AML-193 (cell line): Measurements from ENCODE around the gene OR1F1.
"Not testable (repeated sequence)": the region's sequence is repeated elsewhere in the genome, so short reads cannot be mapped to it uniquely, and the experiment has no call there.

Source experiments
- DNase-seq, 2 experiments: peaks; one replicate each; lab custom pipeline; 2025; lab: John Stamatoyannopoulos, UW

The OR1F1 gene

GRCh38 chr16:3150346-3151218 lies 37.4 kb upstream of the OR1F1 start:
- DNase-seq: peak; percentile 99 to 100

- no peak for DNase-seq
Measured at GRCh38 chr16:3152027-3152276, 36.1 kb upstream of the OR1F1 start.

GRCh38 chr16:3152277-3152990 lies 35.6 kb upstream of the OR1F1 start:
- DNase-seq: peak; percentile 47 to 53

- DNase-seq: no peak
Measured at GRCh38 chr16:3152991-3153368, 35.0 kb upstream of the OR1F1 start.

- no peak for DNase-seq
Measured at GRCh38 chr16:3155181-3155580, 32.8 kb upstream of the OR1F1 start.

DNA sequence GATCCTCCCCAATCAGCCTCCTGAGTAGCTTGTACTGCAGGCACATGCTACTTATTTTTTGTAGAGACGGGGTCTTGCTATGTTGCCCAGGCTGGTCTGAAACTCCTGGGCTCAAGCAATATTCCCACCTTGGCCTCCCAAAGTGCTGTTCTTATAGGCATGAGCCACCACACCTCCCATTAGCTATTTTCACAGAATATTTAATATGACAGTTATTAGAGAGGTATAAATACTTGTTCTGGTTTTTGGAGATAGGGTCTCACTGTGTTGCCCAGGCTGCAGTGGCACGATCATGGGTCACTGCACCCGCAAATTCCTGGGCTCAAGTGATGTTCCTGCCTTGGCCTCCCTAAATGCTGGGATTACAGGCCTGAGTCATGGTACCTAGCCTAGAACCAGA lies 32.0 kb upstream of the OR1F1 start:
- no peak for DNase-seq

GRCh38 chr16:3157229-3158025 lies 30.6 kb upstream of the OR1F1 start:
- DNase-seq: no peak

DNA sequence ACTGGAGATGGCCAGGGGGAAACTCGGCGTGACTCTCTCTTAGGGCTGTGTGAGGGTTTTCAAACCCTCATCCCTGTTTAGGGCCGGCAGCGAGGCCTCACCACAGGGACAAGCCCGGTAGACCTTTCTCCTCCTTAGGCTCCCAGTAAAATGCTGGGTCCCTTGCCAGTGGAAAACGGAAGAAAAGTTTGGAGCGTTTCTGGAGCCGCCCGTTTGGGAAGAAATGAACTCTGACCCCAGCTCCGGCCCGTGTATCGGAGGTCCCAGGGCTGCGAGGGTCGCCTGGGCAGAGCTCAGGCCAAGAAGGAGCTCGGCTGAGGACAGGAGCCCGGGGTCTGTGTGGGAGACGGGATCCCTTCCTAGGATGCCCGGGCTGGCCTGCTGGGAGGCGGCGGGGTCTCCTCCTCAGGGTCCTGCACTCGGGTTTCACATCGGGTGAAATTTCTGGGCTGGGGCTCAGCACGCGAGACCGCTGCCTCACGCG lies 29.9 kb upstream of the OR1F1 start:
- DNase-seq: no peak

GRCh38 chr16:3158510-3159314 lies 29.3 kb upstream of the OR1F1 start:
- peak; percentile 60 to 61 for DNase-seq

GRCh38 chr16:3161235-3162018 lies 26.6 kb upstream of the OR1F1 start:
- no peak for DNase-seq

GRCh38 chr16:3164121-3164991 lies 23.6 kb upstream of the OR1F1 start:
- no peak for DNase-seq

DNA sequence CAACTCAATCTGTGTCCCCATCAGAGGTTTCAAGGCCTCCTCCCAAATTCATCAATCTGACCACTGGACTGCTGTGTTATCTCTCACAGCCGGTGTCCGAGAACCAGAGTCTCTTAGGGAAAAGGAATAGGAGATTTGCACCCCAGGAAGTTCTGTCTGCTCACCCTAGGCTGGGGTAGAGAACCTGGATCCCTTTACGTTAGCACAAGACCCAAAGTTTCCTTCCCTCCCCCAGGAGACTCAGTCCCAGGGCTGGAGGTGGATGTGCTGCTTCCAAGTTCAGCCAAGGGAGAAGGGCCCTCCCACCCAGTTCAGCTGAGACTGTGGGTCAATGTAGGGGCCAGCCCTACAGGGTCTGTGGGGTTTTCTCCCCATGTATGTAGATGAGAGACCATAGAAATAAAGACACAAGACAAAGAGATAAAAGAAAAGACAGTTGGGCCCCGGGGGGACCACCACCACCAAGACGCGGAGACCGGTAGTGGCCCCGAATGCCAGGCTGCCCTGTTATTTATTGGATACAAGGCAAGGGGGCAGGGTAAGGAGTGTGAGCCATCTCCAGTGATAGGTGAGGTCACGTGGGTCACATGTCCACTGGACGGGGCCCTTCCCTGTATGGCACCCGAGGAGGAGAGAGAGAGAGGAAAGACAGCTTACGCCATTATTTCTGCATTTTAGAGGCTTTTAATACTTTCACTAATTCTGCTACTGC lies 22.7 kb upstream of the OR1F1 start:
- no peak for DNase-seq

GRCh38 chr16:3166505-3166886 lies 21.5 kb upstream of the OR1F1 start:
- no peak for DNase-seq

GRCh38 chr16:3168729-3169128 lies 19.3 kb upstream of the OR1F1 start:
- DNase-seq: not testable (repeated sequence)

DNA sequence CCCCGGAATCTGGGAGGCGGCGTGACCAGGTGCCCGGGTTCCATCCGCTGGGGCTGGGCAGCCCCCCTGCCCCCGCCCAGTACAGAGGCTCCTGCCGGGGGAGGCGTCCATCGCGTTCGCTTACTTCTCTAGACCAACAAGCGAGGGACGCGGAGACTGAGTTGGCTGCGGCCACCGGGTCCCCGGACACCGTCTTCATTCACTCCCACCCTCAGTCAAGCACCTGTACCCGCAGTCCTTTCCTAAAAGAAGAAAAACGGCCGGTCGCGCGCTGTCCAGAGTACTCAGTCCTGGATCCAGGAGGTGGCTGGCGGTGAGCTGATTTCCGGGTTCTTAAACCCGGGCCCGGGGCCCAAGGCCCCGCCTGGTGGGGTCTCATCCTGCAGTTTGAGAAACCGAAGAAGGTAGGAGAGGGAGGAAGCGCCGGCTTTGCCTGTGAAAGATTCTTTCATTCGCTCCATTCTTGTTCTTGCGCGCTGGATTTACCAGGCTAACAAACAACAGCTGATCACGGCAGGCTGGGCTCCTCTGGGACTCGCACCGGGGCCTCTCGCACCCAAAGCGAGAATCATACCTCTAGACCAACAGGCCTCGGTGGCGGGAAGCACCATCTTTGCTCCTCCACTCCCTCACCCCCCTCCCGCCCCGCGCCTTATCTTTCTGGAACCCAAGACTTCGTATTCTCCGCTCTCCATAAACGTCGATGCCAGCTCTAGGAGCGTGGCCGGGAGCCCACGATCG lies 17.4 kb upstream of the OR1F1 start:
- no peak for DNase-seq

- no peak for DNase-seq
Measured at GRCh38 chr16:3171181-3171854, 16.7 kb upstream of the OR1F1 start.

- no peak for DNase-seq
Measured at GRCh38 chr16:3171855-3172593, 16.0 kb upstream of the OR1F1 start.
